GM18868 (cell line): Measurements from ENCODE around the gene CHST11.

ENCODE experiments used
- ATAC-seq: cut with Tn5 transposase; IDR thresholded peaks from one replicate; pipeline ENCODE4 v1.9.1; 2021; ENCODE audit warnings: mild to moderate bottlenecking, moderate library complexity; ENCODE audit not compliant: unreplicated experiment

Gene CHST11

DNA sequence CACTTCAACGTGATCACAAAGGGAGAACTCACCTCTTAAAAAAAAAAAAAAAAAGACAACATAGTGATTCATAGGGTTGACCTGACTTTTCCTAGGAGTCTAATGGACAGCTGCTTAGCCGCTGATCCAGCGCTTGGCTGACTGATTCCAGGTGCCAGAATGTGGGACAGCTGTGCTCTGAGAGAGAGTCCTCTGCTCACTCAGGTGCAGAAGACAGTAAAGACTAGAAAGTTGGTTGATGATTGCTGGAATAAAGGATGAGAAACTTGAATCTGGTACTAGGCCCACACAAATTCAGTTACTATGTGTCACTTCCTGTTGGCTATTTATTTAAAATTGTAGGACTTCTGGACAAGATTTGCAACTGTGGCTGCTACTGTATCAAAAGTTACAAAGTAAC, 229.4 kb downstream of the CHST11 start:
- no peak for ATAC-seq

DNA sequence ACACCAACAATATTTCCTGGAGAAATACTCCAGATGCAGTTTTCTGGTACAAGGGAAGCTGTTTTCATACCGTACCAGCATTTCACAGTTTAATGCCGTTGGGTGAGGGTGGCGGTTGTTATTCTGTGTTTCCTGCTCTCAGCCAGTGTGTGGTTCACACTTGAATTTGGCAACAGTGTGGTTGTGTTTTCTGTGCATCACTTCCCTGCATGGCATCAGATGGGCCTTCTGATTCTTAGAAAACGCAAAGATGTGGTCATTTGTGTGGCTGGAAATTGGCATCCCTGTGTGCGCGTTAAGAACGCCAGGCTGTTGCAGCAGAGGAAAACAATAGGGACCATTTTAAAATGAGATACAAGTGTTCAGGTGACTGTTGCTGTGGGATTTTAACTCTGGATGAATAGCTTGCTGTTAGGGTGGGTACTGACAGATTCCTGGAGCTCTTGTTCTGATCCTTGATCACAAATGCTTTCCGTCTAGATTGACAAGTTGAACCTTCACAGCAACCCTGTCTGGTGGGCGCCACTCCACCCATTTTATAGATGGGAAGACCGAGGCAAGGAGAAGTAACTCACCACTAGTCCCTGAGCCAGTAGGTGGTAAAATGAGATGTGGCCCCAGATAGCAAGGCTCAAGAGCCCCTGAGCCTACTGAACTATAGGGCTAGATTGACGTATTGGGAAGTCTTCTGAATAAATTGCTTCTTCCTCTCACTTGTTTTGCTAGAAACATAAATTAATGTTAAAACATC, 231.2 kb downstream of the CHST11 start:
- no peak for ATAC-seq

DNA sequence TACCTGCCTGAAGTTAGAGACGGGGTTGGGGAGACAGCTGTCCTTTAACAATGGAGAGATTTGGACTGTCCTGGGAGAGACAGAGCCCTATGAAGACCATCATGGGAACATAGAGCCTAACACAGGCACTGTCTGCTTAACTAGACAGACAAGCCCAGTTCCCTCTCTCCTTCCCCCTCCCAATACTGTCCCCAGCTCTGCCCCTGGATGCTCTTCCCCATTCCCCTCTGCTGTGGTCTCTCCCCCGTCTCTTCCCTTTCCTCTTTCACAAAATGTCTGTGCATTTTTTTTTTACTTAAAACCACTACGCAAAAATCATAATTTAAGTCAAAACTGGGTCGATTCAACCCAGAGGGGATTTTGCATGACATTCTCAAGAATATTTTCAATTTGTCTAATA, 232.9 kb downstream of the CHST11 start:
- no peak for ATAC-seq

DNA sequence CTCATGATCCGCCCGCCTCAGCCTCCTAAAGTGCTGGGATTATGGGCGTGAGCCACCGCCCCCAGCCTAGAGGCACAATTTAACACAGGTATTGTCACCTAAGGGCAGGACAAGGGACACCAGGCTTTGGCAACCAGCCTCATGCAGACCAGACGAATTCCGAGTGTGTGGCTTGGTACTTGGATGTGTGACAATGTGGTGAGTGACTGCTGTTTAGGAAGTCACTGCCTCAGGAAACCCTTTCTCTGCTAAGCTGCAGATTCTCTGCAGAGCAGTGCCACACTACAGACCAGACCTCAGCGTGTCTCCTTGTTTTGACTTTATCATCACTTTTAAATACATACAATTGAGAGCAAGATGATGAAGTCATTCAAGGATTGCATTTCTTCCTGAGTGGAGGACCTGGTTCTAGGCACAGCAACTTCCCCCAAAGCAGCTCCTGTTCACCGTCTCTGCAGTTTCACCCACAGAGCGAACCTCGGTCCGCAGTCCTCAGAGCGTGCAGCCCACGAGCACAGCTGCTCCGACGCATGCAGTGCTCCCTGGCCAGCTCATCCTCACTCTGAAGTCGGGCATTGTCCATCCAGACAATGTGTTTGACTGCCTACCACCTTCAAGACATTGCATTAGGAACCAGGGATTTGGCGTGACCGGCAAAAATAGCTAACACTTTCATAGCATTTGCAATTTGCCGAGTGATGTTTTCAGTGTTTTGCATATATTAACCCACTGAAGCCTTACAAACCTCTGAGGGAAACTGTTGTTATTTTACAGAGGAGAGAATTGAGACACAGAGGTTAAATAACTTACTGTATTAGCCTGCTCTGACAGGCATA, 235.2 kb downstream of the CHST11 start:
- ATAC-seq = peak; percentile 47

DNA sequence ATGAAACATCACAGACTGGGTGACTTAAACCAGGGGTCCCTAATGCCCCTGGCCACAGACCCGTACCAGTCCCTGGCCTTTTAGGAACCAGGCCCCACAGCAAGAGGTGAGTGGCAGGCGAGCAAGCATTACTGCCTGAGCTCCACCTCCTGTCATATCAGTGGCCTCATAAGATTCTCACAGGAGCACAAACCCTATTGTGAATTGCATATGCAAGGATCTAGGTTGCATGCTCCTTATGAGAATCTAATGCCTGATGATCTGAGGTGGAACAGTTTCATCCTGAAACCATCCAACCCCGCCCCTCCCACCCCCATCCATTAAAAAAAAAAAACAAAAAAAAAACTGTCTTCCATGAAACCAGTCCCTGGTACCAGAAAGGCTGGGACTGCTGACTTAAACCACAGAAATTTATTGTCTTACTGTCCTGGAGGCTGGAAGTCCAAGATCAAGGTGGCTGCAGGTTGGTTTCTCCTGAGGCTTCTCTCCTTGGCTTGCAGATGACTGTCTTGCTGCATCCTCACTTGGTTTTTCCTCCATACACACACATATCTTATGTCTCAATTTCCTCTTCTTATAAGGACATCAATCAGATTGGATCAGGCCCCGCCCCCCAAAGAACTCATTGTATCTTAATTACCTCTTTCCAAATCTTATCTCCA, 235.9 kb downstream of the CHST11 start:
- no peak for ATAC-seq

DNA sequence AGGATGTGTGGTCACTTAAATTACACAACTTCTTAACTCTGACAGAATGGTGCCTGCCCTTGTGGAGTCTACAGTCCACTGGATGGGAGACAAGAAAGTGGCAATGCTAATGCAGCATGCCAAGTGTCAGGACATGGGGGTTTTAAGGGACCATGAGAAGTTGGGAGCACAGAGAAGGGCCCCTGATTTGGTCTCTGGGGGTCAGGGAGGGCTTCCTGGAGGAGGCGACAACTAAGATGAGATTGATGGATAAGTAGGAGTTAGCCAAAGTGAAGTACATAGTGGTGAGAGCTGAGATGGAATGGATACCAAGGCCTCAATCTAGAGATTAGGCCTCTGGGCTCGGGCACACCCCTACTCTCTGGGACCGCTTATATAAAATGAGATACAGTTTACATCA, 236.7 kb downstream of the CHST11 start:
- no peak for ATAC-seq

DNA sequence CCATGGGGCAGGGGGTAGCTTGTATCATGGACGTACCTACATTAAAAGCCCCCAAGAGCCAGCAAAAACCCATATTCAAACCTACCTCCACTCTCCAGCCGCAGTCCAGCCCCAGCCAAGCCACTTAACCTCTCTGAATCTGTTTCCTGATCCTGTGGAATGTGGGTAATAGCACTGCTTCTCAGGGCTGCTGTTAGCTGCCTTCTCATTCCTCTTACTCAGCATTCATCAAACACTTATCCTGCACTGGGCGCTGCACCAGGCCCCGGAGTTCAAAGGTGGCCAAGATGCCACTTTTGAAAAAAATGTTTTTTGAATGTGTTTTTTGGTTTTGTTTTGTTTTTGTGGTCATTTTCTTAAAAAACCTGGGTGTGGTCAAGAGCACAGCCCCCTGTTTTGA, 237.4 kb downstream of the CHST11 start:
- ATAC-seq = no peak

DNA sequence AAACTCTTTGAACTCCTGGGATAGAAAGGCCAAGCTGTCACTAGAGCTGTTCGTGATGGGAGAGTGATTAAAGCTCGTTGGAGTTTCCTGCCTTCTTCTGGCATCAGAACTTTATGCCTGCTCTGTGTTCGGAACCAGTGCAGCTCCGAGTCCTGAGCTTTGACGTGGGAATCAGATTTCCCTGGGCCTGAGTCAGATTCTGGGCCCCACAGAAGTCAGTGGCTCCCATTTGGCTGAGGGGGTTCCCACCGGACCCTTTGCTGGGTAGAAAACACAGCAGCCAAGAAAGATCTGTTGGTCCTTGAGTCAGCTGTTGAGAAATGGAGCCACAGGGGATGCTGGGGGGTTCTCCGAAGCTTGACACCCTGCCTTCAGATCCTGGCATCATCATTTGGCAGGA, 238.0 kb downstream of the CHST11 start:
- no peak for ATAC-seq

DNA sequence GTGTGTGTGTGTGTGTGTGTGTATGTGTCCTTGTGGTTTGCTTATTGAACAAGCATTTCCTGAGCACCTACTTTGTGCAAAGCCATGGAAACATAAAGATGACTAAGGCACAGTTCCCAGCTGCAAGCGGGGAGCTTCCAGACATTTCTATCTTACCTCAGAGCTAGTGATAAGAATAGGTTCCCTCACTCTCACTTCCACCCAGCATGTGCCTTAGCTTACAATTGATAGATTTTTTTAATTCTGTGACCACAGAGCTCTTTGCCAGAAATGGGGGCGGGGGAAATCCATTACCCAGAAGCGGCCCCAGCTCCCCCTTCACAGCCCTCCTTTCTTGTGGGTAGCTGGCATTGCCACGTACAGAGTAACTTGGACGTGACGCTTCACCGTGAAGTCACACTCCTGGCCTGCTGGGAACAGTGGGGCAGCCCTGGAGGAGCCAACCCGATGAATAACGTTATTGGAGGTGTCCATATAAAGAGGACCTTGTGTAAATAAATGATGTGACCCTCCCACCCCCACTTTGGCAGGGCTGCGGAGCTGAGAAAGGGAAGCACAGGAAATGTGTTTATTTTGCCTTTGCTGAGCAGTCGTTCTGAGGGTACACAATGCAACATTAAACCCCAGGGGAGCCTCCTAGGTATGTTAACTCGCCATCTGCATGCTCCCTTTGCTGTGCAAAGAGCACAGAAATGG, 238.9 kb downstream of the CHST11 start:
- peak; percentile 54 for ATAC-seq

DNA sequence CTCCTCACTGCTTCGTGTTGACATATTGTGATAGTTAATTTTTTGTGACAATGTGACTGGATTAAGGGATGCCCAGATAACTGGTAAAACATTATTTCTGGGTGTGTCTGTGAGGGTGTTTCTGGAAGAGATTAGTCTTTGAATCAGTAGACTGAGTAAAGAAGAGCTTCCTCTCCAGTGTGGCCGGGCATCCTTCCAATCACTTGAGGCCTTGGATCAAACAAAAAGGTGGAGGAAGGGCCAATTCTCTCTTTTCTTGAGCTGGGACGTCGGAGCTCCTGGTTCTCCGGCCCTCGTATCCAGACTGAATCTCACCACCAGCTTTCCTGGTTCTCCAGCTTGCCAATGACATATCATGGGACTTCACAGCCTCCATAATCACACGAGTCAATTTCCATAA, 240.4 kb downstream of the CHST11 start:
- ATAC-seq = no peak

DNA sequence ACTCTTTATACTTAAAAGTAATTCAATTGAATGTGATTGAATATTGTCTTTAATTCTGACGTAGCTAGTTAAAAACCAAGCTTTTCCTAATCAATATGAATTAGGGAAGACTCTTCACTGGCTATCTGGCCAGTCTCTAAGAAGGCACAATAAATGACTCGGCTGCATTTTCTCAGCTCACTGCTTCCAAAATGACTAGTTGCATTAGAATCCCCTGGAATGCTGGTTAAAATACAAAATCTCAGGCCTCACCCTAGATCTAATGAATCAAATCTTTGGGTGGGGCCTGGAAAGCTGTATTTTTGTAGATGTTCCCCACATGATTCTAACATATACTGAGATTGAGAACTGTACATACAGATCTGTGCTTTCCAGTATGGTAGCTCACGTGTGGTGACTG, 242.1 kb downstream of the CHST11 start:
- ATAC-seq = no peak

DNA sequence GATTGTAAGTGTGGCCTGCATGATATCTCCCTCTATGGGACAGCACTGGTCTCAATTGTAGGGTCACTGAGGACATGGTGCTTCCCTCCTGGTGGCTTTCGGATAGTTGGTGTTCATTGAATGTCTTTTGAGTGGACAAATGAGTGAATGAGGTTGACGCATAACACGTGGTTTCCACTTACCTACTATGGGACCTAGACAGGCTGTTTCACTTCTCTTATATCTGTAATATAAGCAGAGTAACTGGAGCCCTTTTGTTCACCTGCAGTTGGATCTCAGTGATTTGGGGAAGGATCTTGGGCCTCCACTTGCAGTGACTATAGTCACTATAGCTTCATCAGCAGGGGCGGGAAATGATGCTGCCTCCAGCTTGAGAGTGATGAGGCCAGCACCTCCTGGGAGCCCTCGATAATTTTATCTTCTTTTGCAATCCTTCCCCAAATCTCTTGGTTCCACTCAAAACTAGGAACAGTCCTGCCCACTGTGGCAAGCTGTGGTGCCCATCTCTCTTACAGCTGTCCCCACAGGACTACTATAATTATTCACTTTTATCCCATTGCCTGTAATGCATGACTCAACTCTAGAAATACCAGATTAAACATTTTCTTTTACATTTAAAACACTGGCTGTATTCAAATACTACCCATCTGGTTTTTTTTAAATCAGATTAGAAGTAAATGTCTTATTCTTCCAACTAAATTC, 242.9 kb downstream of the CHST11 start:
- peak; percentile 67 for ATAC-seq

DNA sequence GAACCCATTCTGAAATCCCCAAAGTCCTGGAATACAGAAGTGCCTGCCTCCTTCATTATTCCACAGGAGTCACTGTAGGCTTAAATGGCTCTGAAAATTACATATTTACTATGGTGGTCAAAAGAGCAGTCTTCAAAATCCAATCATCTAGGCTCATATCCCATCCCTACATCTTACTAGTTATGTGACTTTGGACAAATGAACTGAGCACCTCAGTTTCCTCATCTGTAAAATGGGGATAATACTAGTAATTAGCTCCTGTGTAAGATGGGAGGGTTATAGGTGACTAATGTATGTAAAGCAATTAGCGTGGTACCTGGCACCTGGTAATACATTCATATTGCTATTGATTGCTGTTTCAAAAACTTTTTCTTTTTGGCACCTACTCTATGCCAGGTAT, 243.6 kb downstream of the CHST11 start:
- ATAC-seq = no peak

DNA sequence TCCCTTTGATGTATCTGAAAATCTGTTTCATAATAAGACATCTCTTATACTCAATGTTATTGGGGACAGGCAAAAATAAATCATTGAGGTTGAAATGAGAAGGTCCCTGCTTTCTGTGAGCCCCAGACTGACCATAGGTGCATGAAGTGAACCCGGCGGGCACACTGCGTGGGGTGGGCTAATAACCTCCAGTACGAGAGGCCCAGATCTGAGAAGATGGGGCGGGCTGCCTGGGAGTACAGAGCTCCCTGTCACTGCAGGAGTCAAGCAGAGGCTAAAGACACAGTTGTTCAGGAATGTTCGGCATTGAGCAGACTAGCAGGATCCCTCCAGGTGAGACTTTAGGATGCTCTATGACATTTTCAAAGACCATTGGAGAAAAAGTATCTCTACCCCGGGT, 244.6 kb downstream of the CHST11 start:
- ATAC-seq = no peak

DNA sequence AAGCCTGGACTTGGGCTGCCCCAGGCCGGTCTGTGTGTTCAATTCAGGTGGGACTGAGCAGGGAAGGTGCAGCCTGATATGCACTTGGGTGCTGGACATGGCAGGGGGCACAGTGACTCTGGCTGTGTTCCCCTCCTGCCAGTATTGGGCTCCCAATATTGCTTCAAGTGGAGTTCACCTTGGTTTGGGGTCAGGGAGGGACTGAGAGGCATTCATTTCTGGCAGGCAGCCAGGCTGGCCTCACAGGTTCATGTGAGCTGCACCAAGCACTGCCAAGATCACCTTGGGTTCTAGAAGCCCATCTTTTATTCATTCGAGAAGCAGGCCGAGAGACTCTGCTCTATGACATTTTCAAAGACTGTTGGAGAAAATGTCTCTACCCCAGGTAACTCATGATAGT, 245.0 kb downstream of the CHST11 start:
- ATAC-seq = no peak

DNA sequence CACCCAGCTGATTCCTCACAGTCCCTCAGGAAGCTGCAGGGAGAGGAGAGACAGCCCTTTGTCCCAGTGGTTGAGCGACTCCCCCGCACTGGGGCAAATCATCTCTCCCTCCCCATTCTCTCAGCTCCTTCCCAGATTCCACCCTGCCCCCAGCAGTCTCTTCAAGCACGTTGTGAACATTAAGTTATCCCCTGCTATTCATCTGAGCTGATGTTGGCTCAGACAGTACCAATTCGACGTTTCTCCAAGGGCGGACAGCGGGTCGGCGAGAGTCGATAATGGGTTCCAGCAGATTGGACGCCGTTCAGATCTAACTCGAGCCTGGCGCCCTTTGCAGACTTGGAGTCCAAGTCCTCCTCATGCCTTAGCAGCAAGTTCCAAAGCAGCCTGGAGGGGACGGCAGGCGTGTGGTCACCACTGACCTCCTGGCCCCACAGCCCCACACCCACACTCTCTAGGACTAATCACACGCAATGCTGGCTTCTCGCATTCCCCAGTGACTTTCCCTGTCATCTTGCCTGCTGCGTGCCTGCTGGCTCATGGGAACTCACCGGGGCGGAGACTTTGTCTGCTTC, 245.9 kb downstream of the CHST11 start:
- no peak for ATAC-seq

DNA sequence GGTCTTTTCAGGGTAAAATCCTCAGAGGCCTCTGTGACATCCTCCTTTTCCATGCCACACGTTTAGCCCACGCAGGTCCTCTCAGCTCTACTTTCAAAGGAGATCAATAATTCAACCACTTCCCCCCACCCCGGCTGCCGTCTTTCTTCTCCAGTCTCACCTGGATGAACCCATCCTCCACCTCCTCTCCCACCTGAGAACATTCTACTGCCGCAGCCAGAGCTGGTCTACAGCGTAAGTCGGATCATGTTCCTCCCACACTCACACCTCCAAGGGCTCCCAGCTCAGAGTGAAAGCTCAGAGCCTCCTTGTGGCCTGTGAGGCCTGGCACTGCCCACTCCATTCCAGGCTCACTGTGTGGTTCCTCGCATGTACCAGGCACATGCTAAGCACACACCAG, 246.6 kb downstream of the CHST11 start:
- ATAC-seq = no peak

DNA sequence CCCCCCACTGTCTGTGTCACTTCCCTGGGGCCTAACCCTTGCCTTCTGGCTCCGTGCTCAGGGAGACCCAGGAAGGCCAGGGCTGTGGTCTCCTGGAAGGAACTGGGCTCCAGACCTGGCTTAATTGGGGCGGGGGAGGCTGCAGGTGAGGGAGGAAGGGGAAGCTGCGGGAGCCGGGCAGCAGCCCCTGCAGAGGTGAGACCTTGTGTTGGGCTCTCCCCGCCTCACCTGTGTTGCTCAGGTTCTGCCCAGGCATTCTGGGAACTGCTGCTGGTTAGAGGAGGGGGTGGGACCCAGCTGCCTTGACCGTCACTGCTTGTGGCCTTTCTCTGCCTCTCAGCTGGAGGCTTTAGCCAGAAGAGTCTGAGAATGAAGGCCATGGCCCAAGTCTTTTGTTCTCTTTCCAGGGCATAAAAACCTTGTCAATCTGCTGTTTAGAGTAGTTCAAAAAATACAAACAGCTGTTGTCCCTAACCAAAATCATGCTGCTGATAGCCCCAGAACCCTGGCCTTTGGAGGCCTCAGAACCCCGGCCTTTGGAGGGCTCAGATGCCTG, 247.6 kb downstream of the CHST11 start:
- no peak for ATAC-seq

DNA sequence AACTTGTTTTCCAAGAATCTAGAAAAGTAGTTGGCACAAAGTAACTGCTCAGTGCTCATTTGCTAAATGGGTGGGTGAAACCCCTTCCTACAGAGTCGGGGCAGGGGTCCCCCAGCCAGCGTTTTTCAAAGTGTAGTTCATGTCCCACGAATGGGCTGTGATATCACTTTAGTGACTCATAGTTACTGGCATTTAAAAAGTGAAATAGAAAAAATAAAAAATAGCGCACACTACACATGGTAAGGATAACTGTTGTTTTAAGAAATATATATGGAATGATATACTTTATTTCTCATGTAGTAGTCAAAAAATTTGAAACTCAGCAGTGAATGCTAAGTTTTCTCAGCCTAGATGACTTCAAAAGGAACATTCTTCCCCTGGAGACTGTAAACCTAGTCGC, 250.4 kb downstream of the CHST11 start:
- ATAC-seq = no peak
